Fibroblast of lung (primary cell): Measurements from ENCODE around the gene EIF5.

Experiments used
- CTCF ChIP-seq, 2 donors: IDR thresholded peaks in 1 of 2; conservative IDR thresholded peaks in 1 of 2; 1 replicate in 1 of 2; 2 replicates in 1 of 2; pipeline ENCODE4 v1.5.1; 2011 to 2012; ENCODE audit warnings: low read length in 2 of 2, control low read depth in 1 of 2, inconsistent platforms in 1 of 2, low read depth in 1 of 2, mild to moderate bottlenecking in 1 of 2
- EZH2 ChIP-seq: IDR thresholded peaks from 2 replicates; pipeline ENCODE4 v1.5.1; 2012; ENCODE audit warnings: low read length, control low read depth, mild to moderate bottlenecking; ENCODE audit errors: missing control alignments

DNA sequence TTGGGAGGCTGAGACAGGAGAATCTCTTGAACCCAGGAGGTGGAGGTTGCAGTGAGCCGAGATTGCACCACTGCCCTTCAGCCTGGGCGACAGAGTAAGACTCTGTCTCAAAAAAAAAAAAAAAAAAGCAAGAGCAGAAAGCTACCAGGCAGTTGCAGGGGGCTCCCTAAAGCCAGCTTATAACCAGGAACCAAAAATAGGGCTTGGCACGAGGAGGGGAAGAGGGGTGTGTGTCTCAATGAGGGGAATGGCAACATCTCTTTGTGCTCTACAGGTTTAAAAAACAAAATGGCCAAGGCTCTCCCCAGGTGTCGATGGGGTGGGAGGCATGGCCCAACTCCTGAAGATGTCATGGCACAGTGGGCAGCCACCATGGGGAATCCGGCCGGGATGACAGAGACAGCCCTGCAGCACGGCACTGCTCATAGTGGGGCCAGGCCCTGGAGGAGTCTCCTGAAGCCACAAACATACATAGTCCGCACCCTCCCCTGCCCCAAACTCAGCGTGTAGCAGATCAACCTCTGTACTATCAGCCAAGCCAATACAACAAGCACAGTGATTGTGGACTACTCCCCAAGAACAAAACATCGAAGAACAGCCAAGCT, 16.0 kb upstream of the EIF5 start:
- no peak for TF ChIP-seq CTCF (conservative IDR thresholded peaks at IDR 0.05 in 1 of 2, IDR thresholded peaks at IDR 0.05 in 1 of 2; ENCODE audit: low read depth in 1 of 2, low read length in 2 of 2)
- TF ChIP-seq EZH2: no peak
